HG03025 (cell line): Measurements from ENCODE around the gene ST6GAL1.
"Not testable (repeated sequence)": the region's sequence is repeated elsewhere in the genome, so short reads cannot be mapped to it uniquely, and the experiment has no call there.

Experiments used
- ATAC-seq: cut with Tn5 transposase; IDR thresholded peaks from one replicate; pipeline ENCODE4 v1.9.1; 2021; ENCODE audit warnings: mild to moderate bottlenecking, moderate library complexity; ENCODE audit not compliant: unreplicated experiment, low FRiP score

Gene ST6GAL1

DNA sequence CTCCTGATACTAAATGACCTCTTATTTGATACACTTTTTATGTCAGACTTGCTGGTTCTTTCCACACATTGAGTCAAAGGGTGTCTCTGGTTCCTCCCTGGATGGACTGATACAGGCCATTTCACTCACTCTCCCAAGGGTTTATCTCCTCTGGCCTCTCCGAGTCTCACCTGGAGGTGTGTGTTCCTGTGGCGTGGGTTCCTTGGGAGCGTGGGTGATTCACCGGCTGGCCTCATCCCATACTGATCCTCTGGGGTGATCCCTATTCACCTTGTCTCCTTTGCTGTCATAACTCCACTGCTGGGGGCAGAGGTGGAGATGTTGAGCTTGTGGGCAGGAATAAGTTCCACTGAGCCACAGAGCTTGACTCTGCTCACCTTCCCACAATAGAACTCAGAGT is 61.1 kb downstream of the ST6GAL1 start:
- ATAC-seq: no peak

DNA sequence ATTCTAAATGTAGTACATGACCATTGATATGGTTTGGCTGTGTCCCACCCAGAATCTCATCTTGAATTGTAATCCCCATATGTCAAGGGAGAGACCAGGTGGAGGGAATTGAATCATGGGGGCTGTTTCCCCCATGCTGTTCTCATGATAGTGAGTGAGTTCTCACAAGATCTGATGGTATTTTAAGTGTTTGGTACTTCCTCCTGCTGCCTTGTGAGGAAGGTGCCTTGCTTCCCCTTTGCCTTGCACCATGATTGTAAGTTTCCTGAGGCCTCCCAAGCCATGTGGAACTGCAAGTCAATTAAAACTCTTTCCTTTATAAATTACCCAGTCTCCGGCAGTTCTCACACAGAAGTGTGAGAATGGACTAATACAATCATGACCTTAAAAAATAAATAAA is 61.8 kb downstream of the ST6GAL1 start:
- ATAC-seq: not testable (repeated sequence)

DNA sequence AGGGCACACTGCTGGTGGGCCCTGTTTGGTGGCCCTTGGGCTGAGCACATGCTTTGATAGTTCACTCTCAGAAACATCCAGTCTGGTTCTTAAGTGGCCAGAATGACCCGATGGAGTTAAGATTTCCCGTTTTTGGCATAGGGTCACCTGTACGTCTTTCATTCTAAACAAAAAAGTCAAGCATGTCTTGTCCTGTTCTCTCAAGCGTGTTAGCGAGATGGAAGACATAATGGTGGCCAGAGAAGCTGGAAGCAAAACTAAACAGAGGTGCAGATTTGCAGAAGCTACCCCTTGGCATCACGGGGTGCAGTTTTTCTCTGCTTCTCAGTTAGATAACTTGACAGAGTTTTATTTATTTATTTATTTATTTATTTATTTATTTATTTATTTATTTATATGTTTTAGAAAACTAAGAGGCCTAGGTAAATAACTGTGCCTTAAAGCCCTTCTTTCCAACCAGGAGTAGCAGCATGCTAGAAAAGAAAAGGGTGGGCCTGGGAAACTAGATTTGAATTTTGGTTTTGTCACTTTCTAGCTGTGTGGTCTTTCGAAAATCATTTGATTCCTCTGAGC is 63.0 kb downstream of the ST6GAL1 start:
- no peak for ATAC-seq

DNA sequence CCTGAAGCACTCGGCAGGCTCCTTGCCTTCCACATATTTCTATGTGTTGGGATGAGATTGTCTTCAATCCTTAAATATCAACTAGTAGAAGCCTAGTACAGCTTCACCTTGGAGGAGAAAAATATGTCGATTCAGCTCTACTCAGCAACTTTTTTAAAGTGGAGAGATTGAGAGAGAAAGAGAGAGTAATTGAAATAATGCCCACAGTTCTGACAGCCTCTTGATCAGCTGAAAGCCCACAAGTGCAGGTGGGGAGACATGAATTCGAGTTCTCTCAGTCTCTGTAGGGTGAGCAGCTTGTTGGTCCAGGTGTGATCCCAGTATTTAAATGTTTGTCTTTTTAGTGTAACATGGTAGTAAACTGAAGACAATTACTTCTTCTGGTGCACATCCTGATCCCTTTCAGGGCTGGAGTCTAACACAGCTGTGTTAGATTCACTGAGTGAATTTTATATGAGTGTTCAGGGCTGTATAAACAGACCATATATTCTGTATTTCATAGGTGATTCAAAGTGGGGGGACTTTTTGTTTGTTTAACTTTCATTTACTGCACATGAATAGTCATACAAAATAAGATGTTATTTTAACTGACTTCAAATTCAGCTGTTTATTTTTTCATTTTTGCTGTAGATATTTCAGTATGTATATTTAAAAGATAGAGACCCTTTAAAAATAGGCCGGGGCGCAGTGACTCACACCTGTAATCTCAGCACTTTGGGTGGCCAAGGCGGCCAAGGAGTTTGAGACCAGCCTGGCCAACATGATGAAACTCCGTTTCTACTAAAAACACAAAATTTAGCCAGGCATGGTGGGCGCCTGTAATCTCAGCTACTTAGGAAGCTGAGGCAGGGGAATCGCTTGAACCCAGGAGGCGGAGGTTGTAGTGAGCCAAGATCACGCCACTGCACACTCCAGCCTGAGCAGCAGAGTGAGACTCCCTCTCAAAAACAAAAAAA is 64.0 kb downstream of the ST6GAL1 start:
- ATAC-seq: no peak

DNA sequence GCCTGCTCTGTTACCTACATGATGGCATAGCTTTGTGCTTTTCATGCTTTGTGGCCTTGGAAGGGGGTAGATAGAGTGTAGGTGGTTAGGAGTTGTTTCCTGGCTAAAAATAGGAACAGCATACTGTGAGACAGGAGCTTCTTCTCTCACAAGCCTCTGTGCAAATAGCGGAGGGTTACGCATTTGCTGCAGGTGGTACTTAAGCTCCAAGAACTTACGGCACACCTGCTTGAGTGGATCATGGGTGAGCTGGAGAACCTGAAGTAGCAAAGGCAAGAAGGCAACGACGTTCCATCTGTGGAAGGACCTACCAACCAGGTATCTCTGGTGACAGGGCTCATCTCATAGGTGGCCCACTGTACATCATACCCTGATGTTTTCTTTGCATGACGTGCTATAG is 66.0 kb downstream of the ST6GAL1 start:
- no peak for ATAC-seq

DNA sequence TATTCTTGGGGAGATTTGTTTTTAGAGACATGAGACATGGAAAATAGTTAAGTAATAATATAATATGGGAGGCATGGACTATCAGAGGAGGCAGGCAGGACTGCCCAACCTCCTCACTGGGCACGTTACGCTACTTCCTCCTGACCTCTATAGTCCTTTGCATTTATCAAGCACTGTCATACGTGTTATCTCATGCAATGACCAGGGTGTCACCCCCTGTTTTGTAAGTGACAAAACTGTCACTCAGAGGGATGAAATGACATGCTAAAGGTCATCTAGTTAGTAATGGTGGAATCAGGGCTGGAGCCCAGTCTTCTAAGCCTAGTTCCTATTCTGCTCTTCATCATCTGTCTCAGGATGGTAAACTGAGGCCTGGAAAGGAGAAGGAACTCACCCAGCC is 66.7 kb downstream of the ST6GAL1 start:
- ATAC-seq: no peak

DNA sequence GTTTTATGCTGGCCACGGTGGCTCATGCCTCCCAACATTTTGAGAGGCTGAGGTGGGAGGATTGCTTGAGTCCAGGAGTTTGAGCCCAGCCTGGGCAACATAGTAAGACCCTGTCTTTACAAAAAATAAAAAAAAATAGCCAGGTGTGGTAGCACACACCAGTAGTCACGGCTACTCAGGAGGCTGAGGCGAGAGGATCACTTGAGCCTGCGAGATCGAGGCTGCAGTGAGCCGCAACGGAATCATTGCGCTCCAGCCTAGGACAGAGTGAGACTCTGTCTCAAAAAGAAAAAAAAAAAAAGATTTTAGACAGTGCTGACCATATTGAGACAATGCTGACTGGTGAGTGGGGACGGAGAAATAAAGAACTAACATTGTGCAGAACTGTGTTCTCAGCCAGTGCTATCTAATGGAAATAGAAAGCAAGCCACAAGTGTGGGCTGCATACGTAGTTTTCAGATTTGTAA is 67.2 kb downstream of the ST6GAL1 start:
- no peak for ATAC-seq

DNA sequence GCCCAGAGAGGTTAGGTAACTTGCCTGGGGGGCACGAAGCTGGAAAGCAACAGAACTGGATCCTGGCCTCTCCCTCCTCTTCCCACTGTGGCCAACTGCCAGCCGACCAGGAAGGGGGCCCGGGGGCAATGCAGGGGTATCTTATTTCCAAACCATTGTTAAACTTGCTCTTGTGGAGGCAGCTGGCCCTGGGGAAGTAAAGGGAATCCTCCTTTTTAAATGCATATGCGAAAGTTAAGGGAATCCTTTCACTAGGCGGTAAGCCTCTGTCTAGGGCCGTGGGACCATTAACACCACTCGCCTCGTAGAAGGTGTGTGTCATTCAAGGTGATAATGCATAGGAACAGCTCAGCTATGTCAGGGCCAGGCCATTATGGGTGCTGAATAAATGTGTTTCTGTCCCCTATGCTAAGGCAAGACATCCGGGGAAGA is 68.6 kb downstream of the ST6GAL1 start:
- ATAC-seq: no peak

DNA sequence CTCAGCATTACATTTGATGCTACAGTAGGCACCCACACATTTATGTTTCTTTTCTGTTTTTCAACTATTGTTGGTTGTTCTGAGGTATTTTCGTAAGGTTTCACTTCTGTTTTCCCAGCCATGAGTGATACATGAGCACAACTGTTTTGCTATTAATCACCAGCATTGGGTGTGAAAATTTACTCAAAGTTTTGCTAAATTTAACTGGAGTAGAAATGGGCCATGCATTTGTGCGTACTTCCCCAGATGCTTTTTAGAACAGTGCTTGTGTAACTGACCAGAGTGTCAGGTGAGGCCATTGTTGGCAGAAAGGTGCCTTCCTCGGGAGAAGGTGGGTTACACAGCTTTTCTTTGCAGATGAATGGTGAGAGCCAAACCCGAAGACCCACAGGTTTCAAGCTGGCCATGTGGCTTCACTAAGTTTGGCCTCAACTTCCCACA is 70.4 kb downstream of the ST6GAL1 start:
- ATAC-seq: peak; percentile 68

DNA sequence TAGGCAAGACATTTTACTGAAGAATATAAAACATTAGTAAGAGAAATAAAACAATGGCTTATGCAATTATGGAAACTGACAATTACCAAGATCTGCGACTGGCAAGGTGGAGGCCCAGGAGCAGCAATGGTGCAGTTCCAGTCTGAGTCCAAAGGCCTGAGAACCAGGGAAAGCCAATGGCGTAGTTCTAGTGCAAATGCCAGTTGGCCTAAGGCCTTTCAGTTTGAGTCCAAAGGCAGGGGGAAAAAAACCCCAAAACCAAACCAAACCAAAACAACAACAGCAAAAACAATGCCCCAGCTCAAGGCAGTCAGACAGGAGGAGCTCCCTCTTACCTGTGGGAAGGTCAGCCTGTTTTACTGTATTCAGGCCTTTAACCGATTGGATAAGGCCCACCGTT is 72.6 kb downstream of the ST6GAL1 start:
- ATAC-seq: no peak

DNA sequence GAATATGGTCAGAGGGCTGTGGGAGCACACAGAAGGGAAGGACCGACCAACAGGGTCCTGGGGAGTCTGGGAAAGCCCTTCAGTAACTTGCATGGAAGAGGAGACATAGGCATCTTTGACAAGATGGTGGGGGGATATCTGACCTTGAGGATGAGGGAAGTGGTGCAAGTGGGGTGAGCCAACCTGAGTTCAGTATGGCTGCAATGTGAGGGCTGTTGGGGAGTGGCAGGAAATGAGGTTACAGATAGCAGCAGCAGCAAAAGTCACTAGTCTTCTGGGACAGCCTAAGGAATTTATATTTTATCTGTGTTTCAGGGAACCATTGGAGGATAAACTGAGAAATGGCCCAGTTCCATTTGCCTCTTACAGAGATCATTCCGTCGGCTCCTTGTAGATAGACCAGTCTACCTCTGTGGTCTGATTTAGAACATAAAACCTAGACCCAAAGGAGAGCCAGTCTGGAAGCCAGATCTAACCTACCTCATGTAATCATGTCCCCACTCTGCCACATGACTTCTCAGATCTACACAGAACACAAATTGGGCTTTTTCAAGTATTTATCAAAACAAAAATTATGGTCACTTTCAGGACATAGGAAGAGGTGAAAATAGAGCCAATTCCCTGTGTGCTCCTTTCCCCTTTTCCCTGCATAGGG is 75.6 kb downstream of the ST6GAL1 start:
- ATAC-seq: no peak

DNA sequence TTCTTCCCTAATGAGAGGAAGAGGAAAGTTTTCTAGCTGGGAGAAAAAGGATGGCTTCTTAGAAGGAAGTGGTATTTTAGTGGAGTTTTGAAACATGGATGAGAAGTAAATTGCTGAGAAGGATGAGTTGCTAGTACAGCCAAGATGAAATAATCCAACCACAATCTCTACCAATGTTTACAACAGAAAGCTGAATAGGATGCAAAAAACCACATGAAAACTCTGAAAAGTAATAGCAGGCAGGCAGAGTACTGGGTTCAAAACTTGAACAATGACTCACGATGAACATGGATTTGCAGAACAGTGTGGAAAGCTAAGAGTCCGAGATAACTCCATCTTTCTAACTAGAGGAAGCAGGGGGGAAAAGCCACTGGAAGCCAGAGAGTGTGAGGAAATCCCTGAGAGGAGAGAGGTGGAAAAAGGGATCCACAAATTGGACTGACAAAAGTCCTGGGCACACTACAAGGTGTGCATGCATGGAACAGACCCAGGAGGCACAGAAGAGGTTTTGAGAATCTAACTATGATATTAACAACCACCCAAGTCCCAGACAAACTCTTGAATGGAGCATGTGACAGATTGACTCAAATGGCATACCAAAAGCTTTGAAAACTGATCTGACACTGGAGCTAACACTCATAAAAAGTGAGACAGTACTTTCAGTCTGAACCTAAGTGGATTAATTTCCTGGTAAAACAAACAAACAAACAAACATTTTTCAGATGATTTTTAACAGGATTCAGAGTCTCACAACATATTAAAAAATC is 76.7 kb downstream of the ST6GAL1 start:
- no peak for ATAC-seq

DNA sequence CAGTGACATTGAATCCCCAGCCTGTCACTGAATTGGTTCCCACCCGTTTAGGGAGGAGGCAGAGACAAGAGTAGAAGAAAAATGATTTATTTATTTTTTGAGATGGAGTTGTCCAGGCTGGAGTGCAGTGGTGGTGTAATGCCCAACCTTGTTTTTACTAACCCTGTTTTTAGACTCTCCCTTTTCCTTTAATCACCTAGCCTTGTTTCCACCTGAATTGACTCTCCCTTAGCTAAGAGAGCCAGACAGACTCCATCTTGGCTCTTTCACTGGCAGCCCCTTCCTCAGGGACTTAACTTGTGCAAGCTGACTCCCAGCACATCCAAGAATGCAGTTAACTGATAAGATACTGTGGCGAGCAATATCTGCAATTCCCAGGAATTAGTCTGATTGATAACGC is 80.1 kb downstream of the ST6GAL1 start:
- ATAC-seq: not testable (repeated sequence)

DNA sequence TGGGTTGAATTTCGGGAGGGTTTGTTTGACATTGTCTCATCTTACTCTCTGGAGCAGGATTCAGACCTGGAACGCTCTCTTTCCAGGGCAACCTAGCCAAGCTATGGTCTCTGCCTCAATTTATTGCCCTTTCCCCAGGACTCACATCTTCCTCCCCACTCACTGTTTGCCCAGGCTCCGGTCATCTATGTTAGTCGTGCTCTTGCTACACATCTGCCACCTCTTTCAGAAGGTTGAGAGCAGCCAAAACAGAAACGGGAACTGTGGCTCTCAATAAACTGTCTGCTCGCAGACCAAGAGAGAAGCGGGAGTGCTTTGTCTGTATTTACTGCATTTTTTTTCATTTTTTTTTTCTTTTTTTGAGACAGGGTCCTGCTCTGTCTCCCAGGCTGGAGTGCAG is 81.6 kb downstream of the ST6GAL1 start:
- peak; percentile 46 for ATAC-seq

DNA sequence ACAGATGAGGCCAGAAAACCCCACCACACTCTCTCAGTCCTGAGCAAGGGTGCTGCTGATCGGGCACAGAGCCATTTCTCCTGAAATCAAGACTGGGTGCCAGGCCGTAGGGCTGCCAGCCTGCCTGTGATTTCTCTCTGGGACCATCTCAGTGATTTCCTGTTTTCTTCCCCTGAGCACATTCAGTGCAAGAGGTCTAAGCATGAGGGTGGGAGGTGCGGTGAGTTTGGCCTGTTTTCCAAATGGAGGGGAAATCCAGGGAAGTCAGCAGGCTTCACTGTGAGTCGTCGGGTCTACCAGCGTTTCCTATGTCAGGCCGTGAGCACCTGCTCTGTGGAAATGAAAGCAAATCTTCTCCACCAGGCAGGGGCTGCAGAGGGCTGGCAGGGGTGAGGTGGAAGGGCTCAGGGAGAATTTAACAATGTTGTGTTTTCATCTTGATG is 82.3 kb downstream of the ST6GAL1 start:
- ATAC-seq: no peak

DNA sequence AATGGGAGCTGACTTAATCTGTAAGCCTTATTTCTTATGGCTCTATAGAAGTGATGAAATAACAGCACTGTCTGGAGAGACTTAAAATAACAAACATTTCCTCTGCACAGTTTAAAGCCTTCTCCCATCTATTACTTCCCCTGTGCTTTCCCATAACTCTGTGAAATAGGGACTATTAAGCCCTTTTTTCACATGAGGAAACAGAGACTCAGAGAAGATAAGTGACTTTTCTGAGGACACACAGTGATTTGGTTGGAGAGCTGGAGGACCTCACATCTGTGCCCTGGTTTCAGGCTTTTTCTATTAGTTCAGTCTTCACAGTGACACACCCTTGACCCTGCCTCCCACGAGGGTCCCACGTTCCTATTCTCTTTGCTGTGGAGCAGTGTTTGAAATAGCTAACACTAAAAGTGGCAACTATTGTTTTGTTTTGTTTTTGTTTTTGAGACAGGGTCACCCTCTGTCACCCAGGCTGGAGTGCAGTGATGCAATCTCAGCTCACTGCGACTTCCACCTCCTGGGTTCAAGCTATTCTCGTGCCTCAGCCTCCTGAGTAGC is 82.9 kb downstream of the ST6GAL1 start:
- ATAC-seq: no peak

DNA sequence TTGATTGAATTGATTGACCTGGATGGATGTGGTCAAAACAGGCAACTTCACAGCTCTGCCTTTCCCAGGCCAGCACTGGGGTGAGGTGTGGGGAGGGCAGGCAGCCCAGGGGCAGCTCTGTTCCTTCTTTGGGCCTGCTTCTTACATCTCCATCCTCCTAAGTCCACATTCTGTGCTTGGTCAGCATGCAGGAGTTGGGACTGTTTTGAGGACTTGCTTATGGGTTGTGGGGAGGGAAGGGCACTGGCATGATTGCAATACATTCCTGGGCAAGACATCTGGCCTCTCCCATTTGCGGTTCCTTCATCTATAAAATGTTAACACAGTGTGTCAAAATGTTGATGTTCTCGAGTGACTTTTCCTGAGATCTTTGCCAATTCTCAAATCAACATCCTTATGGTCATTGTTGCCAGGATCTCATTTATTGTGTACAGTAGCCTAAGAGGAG is 84.1 kb downstream of the ST6GAL1 start:
- no peak for ATAC-seq

DNA sequence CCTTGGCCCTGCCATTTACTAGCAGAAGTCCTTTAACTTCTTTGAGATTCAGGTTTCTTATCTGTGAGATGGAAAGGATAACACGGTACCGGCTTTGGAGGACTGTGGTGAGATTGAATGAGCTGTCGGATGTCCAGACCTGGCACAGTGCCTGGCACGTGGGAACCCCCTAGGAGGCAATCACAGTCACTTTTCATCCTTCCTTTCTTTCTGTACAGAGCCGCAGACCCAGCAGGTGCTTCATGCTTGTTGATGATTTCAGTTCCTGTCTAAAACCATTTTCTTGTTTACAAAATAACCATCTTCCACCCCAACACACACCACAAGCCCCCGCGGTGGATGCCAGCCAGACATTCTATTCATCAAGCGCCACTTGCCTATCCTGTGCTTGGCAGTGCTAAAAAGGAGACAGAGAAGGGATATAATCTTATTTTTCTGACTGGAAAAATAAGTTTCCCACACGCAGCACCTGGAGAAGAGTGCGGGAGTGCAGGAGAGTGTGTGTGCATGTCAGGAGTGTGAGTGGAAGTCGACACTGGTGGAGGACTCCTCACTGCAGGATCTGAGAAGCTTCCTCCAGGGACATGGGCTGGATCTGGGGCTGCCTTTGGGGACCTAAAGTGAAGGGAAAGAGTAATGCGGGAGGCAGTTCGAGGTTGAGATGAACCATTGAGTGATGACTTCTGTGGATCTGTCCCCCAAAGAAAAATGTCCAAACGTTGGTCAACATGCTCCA is 85.7 kb downstream of the ST6GAL1 start:
- ATAC-seq: peak; percentile 51

DNA sequence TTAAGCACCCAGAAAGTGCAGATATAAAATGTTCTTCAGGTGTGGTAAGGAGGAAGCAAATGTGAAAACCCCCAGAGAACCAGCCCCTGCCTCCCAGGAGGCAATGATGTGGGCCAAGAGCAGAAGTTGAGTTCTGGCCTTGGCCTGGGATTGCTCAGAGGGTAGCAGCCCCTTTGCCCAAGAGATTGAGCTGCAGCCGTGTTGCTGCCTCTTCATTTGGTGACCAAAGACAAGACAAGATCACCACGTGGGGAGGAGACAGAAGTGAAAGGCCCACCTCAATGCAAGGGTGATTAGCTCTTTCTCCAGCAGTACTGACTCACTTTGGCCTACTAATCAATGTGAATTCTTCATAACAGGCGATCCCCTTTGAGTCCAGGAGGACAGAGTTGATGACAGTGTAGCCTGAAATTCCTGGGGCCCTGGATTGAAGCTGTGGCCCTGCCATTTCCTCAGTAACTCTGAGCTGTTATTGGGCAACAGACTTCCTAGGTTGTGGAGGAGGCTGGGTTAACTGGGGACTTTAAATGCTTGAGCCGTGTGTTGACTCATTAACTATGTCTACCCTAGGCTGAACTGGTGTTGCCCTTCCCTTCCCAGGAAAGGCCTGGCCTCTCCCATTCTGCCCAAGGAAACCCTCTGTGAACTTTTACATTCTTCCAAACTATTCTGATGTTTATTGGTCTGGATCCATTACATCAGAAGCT is 86.5 kb downstream of the ST6GAL1 start:
- ATAC-seq: no peak
